HUDEP-2 (cell line): ENCODE data around the gene CD81.

Source experiments
- DNase-seq, 76 experiments: peaks; one replicate each; lab custom pipeline; 2025; ENCODE audit not compliant: unreplicated experiment in 76 of 76; lab: John Stamatoyannopoulos, UW

Gene CD81

DNA sequence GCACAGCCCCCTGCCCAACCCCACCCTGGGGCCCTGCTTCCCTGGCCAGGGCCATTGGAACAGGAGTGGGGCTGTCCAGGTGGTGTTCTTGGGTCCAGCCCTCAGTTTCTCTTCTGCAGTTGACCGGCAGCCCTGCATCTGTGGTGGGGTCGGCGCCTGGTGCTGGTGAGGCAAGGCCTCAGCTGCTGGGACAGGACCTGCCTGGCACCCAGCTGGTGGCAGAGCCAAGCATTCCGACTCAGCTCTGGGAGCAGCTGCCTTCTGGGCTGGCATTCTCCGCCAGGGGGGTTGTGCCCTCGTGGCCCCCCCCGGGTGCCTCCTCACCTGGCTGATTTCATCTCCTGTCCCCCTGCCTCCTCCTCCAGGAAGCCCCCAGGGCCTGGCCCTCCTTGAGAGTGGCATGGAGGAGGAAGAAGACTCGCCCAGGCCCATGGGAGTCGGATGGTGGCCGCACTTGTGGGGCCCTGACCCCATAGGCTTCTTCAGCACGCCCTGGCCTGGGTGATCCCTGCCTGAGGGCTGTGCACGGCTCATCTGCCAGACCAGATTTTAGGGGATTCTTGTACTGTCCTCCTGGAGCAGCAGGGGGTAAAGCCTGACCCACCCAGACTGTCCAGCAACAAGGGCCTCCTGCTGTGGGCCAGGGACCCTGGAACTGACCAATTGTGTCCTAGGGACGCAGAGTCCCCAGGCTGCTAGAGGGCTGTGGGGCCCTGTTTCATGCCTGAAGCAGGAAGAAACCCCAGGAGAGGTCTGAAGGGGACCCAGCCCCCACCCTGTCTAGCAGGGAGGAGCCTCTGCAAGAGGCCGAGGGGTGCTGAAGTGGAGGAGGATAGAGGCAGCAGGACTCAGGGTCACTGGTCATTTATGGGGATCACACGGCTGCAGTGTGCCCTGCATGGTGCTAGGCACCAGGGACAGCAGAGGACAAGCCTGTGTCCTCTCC, 11.6 kb downstream of the CD81 start:
- DNase-seq: no peak

DNA sequence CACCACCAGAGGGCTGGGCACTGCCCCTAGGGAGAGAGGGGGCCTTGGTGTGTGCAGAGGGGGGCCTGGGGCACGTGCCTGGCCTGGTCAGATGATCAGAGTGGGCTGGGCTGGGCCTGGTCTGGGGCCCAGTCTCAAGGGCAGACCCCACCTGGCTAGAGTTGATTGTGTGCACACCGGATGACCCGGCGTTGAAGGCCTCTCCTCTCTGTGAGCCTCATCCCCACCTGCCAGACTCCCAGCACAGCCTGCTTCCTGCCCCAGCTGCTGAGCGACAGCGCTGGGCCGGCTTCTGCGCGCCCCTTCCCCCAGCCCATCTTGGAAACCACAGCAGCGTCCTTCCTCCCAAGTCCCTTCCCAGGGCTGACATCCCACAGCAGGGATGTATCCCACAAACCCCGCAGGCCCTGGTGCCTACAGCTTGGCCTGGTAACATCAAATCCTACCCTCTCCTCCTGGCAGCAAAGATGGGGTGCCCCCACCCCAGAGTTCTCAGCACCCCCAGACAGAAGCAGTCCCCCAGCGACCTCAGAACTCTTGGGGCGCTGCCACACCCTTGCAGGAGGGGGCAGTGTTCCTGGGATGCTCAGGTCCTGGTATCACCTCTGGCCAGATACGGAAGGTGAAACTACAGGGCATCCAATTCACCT, 12.4 kb downstream of the CD81 start:
- DNase-seq: no peak

DNA sequence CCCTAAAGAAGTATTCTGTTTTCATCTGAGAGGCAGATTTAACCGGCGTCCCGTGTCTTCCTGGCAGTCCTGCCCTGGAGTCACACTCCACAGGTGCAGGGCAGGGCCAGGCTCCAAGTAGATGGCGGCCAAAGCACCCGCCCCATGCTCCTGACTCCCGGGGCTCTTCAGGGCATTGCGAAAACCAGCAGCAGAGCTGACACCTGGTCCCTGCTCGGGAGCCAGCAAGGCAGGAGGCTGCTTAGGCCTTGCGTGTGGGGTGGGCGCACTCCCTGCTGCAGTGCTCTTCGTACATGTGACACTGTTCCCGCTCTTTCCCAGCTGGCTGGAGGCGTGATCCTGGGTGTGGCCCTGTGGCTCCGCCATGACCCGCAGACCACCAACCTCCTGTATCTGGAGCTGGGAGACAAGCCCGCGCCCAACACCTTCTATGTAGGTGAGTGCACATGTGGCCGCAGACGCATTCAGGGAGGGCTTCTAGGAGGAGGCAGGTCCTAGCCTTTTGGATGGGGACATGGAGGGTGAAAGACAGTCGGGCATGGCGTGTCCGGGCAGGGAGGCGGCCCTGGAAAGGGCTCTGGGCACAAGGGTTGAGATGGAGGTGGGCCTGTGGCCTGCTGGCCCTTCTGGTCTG, 13.1 kb downstream of the CD81 start:
- DNase-seq: no peak

DNA sequence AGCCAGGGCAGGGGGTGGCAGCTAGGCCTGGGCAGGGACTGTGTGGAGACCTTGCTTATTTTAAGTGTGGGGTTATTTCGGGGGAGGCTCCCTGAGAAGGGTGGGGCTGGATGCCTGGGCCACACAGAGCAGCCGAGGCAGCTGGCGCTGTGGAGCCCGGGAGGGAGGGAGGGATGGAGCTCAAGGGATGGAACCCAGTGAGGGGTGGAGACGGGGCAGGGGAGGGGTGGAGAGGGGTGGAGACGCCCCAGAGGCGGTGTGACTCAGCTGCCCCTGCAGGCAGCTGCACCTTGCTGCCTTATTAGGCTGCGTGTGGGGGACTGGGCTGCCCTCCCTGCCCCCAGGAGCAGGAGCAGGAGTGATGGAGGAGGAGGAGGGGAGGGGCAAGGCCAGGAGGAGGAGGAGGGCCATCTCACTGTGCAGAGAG, 13.6 kb downstream of the CD81 start:
- DNase-seq: peak in 47 of 76 experiments; percentile 9 to 62 (median 41)

DNA sequence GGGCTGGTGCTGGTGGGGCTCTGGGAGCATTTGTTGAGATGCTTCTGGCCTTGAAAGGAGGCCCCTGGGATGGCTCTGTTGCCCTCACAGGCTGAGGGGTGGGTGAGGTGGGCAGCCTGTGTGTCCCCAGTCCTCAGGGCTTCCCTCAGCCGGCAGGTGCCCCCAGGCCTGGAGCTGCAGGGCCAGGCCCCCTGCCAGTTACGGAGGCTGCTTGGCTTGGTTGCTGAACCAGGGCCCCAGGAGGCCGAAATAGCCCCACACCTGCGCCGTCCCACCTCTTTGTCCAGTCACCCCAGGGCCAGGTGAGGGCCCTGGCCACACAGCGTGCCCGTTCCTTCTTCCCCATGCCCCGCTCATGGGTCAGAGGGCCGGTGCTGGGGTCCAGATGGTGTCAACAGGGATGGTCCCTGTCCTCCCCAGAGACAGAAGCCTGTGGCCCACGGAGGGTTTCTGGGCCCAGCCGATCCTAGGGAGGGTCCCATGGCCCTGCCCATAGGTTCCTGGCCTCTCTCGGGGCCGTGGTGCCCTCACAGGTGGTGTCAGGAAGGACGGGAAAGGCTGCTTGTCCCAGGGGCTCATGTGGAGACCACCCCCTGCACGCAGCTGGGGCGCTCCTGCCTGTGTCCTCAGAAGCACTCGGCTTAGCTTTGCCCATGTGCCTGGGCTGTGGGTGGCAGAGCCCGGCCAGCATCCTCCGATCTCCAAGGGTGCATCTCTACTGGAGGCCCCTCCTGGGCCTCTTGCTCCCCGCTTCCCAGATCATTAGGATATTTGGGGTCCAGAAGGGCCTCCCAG, 14.3 kb downstream of the CD81 start:
- no peak for DNase-seq

DNA sequence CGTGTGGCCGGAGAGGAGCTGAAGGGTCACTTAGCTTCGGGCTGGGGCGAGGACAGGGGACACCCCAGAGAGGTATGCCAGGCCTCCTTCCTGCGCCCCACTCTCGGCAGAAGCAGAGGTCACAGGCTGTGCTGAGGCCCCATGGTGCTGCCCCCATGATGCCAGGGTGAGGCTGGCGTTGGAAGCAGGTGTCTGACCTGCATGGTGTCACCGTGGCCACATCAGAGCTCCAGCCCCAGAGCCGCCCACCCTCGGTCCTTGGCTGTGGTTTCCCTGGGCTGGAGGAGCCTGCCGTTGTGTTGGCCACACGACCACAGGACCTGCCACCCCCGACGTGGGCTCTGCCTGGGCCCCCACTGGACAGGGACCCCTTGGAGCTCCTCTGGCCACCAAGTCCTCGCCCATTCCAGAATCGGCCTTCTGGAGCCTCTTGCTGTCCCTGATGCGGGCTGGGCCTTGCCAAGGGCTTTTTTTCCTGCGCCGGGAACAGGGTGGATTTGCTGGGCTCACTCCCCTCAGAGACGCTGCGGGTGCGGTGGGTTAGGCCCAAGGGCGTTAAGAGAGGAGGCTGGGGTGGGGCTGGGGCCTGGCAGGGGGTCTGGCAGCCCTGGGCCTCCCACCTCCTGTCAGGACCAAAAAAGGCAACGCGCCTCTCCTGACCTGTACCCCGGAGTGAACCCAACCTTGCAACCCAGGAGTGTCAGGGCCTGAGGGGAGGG, 15.3 kb downstream of the CD81 start:
- DNase-seq: no peak

DNA sequence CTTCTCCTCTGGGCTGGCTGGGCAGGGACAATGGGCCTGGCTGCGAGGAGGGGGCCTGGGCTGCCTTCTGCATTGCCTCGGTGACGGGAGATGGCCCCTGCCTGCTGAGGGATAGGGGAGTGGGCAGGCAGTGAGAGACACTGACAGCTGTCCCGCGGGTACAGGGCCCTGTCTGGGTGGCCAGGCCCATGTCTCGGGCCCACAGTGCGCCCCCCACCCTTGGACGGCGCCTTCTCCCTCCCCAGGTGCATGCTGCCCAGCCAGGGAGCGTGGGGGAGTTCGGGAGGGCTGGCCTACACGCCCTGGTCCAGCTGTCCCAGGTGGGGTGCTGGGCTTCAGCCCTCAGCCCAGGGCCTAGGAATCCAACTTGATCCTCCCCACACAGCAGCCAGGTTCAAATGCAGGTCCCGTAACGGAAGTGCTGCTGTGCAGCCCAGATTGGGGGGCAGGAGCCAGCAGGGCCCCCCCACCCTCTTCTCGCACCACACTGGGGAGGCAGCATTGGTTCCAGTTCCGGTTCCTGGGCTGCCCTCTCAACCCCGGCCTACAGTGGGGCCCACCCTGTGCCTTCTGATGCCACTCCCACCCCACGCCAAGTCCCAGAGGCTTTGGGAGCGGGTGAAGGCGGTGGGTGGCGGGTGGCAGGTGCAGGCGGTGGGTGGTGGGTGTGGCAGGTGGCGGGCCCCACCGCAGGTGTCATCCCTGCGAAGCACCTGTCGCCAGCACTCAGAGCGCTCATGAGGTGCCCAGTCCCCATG, 16.2 kb downstream of the CD81 start:
- DNase-seq: no peak

DNA sequence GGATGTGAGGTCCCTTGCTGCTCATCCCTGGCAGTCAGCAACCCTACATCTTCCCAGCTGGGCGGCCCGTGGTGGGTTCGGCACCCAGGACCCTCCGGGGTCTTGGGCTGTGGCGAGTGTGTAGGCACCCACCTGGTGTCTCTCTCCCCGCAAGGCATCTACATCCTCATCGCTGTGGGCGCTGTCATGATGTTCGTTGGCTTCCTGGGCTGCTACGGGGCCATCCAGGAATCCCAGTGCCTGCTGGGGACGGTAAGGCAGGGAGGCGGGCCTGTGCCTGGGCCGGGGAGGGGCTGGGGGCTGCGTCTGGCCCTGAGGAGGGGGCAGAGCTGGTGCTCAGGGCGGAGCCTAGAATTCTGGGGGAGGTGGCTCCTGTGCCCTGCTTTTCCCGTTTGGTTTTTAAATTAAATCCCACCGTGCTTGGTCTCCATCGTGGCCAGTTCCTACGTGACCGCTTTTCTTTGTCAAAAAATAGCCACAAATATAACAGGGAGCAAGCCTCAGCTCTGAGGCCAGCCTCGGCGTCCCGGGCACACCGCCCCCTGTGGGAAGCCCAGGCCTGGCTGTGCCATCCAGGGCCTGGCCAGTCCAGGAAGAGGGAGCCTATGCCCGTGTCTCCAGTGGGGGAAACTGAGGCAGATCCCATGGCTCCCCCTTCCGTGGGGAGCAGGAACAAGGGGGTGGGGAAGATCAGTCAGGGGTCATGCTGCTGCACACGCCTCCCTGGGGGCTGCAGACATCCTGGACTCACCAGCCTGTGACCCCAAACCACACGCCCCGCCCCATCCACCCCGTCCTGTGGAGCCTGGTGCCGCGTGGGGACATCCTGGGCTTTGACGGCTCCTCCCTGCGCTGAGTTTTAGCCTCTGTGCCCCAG, 17.1 kb downstream of the CD81 start:
- no peak for DNase-seq

DNA sequence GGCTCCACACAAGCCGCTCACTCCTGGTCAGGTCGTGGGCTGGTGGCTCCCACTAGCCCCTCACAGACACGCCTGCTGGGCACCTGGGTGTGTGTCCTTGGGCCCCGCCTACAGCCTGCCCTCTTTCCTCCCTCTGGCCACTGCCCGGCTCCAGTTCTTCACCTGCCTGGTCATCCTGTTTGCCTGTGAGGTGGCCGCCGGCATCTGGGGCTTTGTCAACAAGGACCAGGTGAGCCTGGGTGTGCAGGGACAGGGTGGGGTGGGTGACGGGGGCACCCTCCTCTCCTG, 17.7 kb downstream of the CD81 start:
- DNase-seq: no peak

DNA sequence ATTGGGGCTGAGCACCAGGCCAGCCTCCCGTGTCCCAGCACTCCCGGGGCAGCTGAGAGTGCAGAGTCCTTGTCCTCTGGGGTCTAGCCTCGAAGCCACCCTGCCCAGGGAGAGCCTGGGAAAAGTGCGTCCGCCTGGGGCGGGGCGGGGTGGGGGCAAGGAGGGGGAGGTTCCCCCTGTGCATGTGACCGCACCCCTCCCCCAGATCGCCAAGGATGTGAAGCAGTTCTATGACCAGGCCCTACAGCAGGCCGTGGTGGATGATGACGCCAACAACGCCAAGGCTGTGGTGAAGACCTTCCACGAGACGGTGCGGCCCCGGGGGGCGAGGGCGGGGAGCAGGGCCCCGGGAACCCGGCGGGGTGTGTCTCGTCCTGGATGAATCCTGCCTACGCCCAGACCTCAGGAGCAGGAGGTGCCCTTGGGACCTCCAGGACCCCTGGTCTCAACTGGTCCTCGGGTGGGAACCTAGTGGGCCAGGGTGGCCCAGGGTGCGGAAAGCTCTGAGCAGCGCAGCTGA, 18.2 kb downstream of the CD81 start:
- no peak for DNase-seq

DNA sequence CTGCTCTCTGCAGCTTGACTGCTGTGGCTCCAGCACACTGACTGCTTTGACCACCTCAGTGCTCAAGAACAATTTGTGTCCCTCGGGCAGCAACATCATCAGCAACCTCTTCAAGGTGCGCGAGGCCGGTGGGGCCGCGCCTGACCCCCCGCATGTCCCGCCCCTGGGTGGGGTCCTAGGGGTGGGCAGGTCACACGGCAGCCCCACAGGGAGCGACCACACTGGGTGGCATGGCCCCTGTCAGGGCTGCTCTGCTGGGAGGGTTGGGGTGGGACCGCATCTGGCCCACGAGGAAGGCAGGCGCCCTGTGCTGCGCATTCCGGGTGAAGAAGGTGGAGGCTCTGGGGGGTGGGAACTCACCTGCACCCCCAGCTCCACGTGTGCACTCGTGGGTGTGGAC, 18.7 kb downstream of the CD81 start:
- DNase-seq: no peak

DNA sequence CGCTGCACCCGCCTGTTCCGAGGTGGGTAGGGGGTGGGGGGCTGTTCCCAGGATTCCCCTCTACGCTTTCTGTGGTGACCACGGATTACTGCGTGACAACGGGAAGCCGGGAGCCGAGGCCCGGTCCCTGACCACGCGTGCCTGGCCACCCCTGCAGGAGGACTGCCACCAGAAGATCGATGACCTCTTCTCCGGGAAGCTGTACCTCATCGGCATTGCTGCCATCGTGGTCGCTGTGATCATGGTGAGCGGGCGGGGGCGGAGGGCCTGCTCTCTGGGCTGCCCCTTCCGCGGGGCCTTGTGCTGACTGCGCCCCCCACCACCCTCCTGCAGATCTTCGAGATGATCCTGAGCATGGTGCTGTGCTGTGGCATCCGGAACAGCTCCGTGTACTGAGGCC, 19.4 kb downstream of the CD81 start:
- no peak for DNase-seq

DNA sequence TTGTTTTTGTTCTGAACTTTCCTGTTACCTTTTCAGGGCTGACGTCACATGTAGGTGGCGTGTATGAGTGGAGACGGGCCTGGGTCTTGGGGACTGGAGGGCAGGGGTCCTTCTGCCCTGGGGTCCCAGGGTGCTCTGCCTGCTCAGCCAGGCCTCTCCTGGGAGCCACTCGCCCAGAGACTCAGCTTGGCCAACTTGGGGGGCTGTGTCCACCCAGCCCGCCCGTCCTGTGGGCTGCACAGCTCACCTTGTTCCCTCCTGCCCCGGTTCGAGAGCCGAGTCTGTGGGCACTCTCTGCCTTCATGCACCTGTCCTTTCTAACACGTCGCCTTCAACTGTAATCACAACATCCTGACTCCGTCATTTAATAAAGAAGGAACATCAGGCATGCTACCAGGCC, 19.9 kb downstream of the CD81 start:
- DNase-seq: no peak

DNA sequence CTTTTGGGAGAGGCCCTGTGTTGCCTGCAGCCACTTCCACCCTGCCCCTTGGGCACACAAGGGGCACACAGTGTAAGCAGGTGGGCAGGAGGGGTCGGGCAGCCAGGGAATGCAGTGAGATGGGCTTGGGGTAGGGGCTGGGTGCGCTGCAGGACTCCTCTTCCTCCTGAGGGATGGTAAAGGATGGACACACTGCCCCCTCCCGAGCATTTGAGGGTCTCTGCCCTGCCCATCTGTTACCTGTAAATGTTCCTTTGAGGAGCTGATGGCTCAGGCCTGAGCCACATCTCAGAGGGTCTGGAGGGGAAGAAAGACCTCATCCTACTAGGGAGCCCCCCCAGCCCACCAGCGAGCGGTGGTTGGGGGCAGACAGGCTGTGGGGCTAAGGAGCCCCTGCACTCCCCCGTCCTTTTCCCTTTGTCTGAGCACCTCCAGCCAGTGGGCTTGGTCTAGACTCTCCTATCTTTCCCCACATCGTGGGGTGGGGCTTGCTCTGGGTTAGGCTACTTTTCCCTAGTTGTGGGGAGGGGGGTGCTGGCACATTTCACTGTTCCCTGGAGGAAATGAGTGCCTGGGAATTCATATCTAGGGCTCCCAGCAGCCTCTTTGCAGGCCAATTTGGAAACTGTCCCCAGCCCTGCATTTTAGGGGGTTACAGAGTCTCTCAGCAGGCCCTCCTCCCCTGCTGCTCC, 21.7 kb downstream of the CD81 start:
- DNase-seq: peak in 2 of 76 experiments; percentile 9 to 13

DNA sequence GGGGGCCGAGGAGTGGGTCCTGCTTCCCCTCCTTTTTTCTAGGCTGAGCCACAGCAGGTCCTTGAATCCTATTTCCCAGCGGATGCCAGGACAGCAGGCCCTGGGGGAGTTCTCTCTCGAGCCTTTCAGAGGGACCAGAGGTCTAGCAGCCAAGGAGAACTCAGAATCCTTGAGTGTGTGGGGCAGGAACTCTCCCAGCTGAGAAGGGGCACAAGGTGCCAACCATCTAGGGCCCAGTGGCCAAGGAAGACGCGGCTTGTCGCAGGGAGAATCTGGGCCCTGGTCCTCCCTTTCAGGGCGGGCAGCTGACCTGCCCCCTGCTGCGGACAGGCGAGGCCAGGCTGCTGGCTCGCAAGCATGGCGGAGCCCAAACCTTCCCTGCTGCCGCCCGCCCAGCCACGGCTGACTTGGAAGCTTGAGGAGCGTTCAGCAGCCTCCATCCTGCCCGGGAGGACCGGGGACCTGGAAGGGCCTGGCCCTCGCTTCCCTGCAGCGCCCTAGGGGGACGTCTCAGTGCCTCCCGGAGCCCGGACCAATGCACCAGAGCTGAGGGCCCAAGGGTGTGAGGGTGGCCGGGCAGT, 22.5 kb downstream of the CD81 start:
- DNase-seq: no peak

DNA sequence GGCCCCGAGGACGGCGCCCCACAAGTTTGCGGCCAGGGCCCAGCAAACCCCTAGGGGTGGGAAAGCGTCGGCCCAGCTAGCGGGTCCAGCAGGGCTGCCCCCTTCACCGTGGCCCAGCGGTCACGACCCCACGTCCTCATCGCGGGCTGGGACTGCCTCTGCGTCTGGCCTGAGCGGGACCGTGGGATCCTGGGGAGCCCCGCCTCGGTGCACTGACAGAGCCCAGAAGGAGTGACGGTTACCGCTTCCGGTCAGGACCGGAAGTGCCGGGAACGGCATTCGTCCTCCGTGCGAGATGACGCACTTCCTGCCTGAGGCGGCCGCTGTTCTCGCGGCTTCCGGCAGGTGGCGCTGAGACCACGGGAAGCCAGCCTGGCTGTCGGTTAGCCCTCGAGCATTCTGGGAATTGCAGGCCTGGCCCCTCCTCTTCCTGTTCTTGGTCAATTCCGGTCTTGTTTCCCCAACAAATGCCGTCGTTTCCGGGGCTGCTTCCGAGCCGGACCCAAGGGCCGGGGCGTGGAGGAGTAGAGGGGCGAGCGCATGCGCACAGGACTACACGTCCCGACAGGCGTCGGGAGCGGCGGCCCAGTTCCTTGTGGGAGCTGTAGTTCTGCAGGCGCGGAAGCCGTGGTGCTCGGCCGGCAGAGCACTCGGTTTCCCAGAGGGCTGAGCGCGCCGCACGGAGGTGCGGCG, 23.1 kb downstream of the CD81 start, which contains the start of gene TSSC4:
Gene TSSC4, plus strand, starts transcription at position 682 of the 693 bp plus-strand sequence. CDS start 1,884 bp downstream, outside the sequence.
- peak in 75 of 76 experiments; percentile 48 to 100 (median 99) for DNase-seq
